Inflammatory macrophage treated with lipopolysaccharide for 4 hours (primary cell): ENCODE data around the gene NT5C3A.
A peak's percentile ranks its signal among the peaks of the same experiment; 100 is the strongest.
"Not testable (repeated sequence)": the region's sequence is repeated elsewhere in the genome, so short reads cannot be mapped to it uniquely, and the experiment has no call there.

Experiments used
- DNase-seq: peaks from one replicate; pipeline ENCODE4 v3.0.0-alpha.2; 2020

The NT5C3A gene

GRCh38 chr7:33062023-33062781 is at the start of gene NT5C3A:
Gene NT5C3A (minus strand): TSS chr7:33062776. CDS start chr7:33062705, 71 bp downstream.
- DNase-seq = peak; percentile 28

GRCh38 chr7:33111614-33112013 is 49.0 kb upstream of the NT5C3A start:
- DNase-seq = no peak

DNA sequence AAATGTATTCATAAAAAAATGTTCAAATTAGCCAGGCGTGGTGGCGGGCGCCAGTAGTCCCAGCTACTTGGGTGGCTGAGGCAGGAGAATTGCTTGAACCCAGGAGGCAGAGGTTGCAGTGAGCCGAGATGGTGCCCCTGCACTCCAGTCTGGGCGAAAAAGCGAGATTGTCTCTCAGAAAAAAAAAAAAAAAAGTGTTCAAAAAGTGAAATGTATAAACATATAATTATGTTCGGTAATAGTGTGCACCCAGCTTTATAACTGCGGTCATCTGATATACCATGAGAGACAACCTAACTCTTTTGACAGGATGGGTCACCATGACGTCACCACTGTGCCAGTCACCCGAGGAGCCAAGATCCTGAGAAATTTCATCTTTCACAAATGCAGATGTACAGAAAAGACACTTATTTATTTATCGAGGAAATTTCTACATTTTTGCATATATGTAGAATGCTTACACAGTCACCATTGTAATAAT is 47.2 kb upstream of the NT5C3A start:
- peak; percentile 35 for DNase-seq

- DNase-seq = peak; percentile 74
Observed at GRCh38 chr7:33109005-33109757, 46.6 kb upstream of the NT5C3A start, which contains the start of gene RP9. Gene RP9 (minus strand): TSS chr7:33109404. CDS start chr7:33109372, 32 bp downstream.

DNA sequence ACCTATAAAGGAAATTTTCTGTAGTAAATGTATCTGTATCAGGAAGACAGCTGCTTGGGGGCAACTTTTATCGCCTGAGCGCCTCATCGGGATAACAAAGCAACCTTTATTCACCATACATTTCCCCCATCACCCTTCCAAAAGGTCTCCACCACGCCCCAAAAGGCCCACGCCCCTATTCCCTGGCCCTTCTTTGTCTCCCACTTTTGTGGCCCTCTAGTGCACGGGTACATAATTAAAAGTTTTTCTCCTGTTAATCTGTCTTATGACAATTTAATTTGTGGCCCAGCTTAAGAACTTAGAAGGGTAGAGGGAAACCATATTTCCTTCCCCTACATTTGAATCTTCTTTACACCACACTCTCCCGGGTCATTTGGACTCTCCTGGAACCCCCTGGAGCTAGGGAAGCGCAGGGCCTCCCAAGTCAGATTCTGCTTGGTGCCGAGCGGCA is 46.0 kb upstream of the NT5C3A start:
- DNase-seq = no peak

GRCh38 chr7:33107136-33108066 is 44.8 kb upstream of the NT5C3A start:
- DNase-seq = peak; percentile 35

DNA sequence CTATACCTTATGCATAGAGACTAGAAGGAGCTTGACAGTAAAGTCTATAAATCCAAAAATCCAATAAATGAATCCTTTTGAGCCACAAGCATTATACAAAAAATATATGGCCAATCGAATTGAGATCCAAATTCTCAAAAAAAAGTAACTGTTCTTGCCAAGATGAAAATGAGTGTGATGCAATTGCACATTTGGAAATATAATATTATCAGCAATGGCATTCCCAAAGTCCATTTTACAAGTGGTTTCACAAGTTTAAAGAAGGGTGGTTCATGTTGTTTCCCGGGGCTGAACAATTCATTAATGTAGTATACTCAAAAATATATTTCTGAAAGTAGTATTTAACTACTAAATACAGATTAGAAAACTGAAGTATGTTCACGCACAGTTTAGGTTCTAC is 39.3 kb upstream of the NT5C3A start:
- DNase-seq = no peak

DNA sequence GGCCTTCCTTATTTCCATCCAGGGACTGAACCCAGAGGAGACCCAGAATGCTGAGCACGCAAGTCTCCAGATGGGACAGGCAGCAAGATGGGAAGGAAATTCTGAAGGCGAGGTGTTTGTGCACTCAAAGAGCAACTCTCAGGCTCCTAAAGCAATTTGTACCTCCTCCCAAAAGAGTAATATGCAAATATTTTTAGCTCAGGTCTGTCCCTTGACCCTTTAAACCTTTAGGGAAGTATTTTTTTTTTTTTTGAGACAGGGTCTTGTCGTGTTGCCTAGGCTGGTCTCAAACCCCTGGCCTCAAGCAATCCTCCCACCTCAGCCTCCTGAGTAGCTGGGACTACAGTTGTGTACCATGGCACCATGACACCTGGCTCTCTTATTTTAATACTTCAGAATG is 38.2 kb upstream of the NT5C3A start:
- no peak for DNase-seq

DNA sequence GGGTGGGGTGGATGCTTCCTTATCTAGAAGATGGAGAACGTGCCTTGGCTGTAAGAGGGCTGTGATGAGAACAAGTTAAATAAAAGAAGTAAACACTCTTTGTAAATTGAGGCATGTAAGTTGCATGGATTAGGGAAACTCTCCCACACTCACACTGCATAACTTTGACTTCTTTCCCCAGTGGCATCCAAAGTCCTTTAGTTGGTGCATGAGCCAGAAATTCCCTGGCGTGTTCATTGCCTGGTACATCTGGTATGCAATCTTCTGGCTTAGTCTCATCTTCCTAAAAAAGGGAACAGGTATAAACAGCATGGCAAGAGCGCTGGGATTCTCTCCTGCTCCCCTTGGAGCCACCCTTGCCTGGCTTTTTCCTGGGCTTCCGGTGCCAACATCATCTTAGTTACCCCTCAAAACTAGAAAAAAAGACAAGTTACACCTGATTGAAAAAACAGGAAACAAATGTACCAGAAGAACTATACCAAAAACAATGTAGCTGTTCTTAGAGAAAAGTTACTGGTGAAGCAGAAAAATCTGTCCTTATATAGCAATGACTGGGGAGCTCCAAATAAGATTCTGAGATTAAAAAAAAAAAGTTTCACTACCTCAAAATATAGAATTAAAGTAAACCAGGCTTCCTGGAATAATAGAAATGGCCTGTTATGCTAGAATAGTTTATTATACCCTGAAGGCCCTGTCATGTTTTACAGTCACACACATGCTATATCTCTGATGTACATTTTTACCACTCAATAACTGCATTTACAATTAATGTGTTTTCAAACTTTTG is 36.8 kb upstream of the NT5C3A start:
- no peak for DNase-seq

- DNase-seq = not testable (repeated sequence)
Observed at GRCh38 chr7:33094745-33095275, 32.2 kb upstream of the NT5C3A start.

GRCh38 chr7:33093266-33093665 is 30.7 kb upstream of the NT5C3A start:
- DNase-seq = no peak

- DNase-seq = no peak
Observed at GRCh38 chr7:33091641-33092191, 29.1 kb upstream of the NT5C3A start.

GRCh38 chr7:33091111-33091531 is 28.5 kb upstream of the NT5C3A start:
- no peak for DNase-seq

DNA sequence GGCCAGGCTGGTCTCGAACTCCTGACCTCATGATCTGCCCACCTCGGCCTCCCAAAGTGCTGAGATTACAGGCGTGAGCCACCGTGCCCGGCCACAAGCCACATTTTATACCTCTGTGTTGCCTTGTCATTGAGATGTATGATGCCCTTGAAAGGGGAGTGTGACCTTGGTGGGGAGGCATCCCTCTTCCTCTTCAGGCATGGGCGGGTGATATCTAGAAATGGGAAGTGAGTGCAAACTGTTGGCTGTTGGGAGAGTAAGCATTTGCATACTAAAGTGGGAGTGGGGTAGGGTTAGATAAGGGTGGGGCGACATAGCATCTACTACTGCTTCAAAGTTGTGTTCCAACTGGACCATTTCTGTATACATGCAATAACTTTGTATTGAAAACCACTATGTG is 26.6 kb upstream of the NT5C3A start:
- no peak for DNase-seq

DNA sequence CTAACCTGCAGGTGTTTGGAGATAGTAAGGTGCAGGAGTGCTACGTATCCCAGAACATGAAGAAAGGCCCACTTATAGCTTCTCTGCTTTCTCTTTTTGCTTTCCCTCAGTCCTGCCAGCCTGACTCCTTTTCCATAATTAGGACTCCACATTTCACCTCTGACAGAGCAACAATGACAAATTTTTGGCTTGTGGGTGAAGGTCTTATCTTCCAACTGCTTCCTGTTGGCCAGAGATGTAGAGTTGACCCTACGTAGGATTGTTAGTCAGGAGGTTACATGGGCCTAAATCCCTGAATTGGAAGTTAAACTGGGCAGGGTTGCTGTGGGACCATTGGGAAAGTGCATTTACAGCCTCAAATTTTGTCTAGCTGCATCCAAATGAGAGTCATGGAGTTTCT is 25.3 kb upstream of the NT5C3A start:
- no peak for DNase-seq

GRCh38 chr7:33087356-33087755 is 24.8 kb upstream of the NT5C3A start:
- no peak for DNase-seq

- DNase-seq = no peak
Observed at GRCh38 chr7:33079763-33080690, 17.5 kb upstream of the NT5C3A start.

DNA sequence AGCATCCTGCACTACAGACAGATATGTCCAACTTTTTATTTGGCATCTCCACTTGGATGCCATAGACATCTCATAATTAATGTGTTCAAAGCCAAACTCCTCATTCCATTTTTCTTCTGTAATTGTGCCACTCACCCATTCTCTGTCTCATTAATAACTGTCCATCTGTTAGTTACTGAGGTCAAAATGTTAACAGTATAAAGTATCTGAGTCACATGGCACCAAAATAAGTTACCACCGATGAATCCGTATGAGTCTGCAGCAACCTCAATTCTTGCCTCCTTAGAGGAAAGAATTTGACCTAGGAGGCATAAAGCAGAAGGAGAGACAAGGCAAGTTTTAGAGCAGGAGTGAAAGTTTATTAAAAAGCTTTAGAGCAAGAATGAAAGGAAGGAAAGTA is 16.5 kb upstream of the NT5C3A start:
- no peak for DNase-seq

- DNase-seq = no peak
Observed at GRCh38 chr7:33076737-33077136, 14.2 kb upstream of the NT5C3A start.
